Stimulated activated CD8-positive, alpha-beta memory T cell treated with anti-CD3 and anti-CD28 coated beads, Interleukin-4, amount 100 ng/mL, for 4 hours (primary cell): Measurements from ENCODE around the gene DPM2.

Experiments
- DNase-seq, 2 donors: peaks; one replicate each; pipeline ENCODE4 v3.0.0-alpha.2; 2020; ENCODE audit warnings: low read depth in 2 of 2, low spot score in 1 of 2

DPM2 gene

GRCh38 chr9:127938298-127938690, 640 bp upstream of the DPM2 start:
- no peak for DNase-seq

GRCh38 chr9:127937056-127937387, 632 bp downstream of the DPM2 start:
- DNase-seq = no peak

- no peak for DNase-seq
Measured at GRCh38 chr9:127936347-127936852, 1.3 kb downstream of the DPM2 start.

- no peak for DNase-seq
Measured at GRCh38 chr9:127935765-127936221, 1.9 kb downstream of the DPM2 start.

GRCh38 chr9:127934986-127935385, 2.7 kb downstream of the DPM2 start:
- no peak for DNase-seq

GRCh38 chr9:127934248-127934647, 3.4 kb downstream of the DPM2 start:
- no peak for DNase-seq

GRCh38 chr9:127931092-127931881, 6.4 kb downstream of the DPM2 start:
- DNase-seq = no peak

GRCh38 chr9:127930231-127931091, 7.2 kb downstream of the DPM2 start, which contains the start of gene PIP5KL1:
Gene PIP5KL1 (minus strand): TSS chr9:127930777. CDS start chr9:127930752, 25 bp downstream.
- DNase-seq = peak in 1 of 2 donors; percentile 40

GRCh38 chr9:127929625-127929979, 8.1 kb downstream of the DPM2 start:
- no peak for DNase-seq

- DNase-seq = no peak
Measured at GRCh38 chr9:127928676-127929624, 8.7 kb downstream of the DPM2 start.

- no peak for DNase-seq
Measured at GRCh38 chr9:127927988-127928675, 9.5 kb downstream of the DPM2 start.

- DNase-seq = peak; percentile 57 to 60
Measured at GRCh38 chr9:127927201-127927987, 10.3 kb downstream of the DPM2 start.

GRCh38 chr9:127926906-127927200, 10.8 kb downstream of the DPM2 start:
- no peak for DNase-seq

- DNase-seq = no peak
Measured at GRCh38 chr9:127925959-127926905, 11.4 kb downstream of the DPM2 start.

GRCh38 chr9:127924736-127925444, 12.8 kb downstream of the DPM2 start:
- no peak for DNase-seq

- no peak for DNase-seq
Measured at GRCh38 chr9:127923771-127924170, 13.9 kb downstream of the DPM2 start.

- no peak for DNase-seq
Measured at GRCh38 chr9:127923046-127923445, 14.6 kb downstream of the DPM2 start.

GRCh38 chr9:127921557-127922120, 16.0 kb downstream of the DPM2 start:
- DNase-seq = peak; percentile 37 to 80
